SK-N-SH (cell line): Measurements from ENCODE around the gene FAM168A.

ENCODE experiments used
- CTCF ChIP-seq: fragments of 200-600 bp; sonication (generic); IDR thresholded peaks from 2 replicates; pipeline ENCODE4 v1.6.1; 2017; ENCODE audit warnings: antibody characterized with exemption, mild to moderate bottlenecking, moderate library complexity
- EZH2phosphoT487 ChIP-seq: fragments of 200-600 bp; sonication (generic); IDR thresholded peaks from 2 replicates; pipeline ENCODE4 v1.6.1; 2017; ENCODE audit warnings: low read depth, mixed run types, mild to moderate bottlenecking, antibody characterized with exemption, moderate library complexity, borderline replicate concordance
- NFIC ChIP-seq: IDR thresholded peaks from 2 replicates; pipeline ENCODE4 v1.4.0; 2012; ENCODE audit warnings: borderline replicate concordance
- USF2 ChIP-seq: fragments of 150-350 bp; IDR thresholded peaks from 2 replicates; pipeline ENCODE4 v1.6.1; 2017; ENCODE audit warnings: antibody characterized with exemption, low read length, low read depth, borderline replicate concordance

DNA sequence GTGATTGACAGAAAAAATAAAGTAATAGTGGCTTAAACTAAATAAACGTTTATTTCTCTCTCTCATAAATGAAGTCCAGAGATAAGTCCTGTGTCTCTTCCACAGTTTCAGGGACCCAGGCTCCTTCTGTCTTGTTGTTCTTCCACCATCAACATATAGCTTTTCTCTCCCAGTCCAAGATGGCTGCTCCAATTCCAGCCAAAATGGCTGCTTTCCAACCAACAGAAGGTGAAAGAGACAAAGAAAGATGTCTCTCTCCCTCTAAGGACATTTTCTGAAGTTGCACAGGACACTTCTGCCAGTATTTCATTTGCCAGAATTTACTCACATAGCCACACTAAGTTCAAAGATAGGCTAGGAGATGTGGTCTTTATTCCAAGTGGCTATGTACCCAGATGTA is 39.1 kb upstream of the FAM168A start:
- TF ChIP-seq EZH2phosphoT487 (no peak), USF2 (no peak), NFIC (no peak), CTCF (no peak)
